Erythroblast (primary cell): ENCODE data around the gene POLRMT.

Source experiments
- DNase-seq, 2 experiments: peaks; one replicate each; lab custom pipeline; 2025; lab: John Stamatoyannopoulos, UW
- GATA1 ChIP-seq: IDR thresholded peaks from 2 replicates; pipeline ENCODE4 v1.6.1; 2011; ENCODE audit warnings: low read depth, mild to moderate bottlenecking, control low read depth, low read length, moderate library complexity
- POLR2A ChIP-seq: IDR thresholded peaks from 2 replicates; pipeline ENCODE4 v1.6.1; 2011; ENCODE audit warnings: mild to moderate bottlenecking, low read length

The POLRMT gene

GRCh38 chr19:647566-648284, 14.4 kb upstream of the POLRMT start:
- DNase-seq: no peak
- TF ChIP-seq POLR2A: no peak
- TF ChIP-seq GATA1: no peak

- DNase-seq: no peak
These were observed 13.6 kb upstream of the POLRMT start for GRCh38 chr19:646779-647565.

GRCh38 chr19:645912-646778, 12.8 kb upstream of the POLRMT start:
- TF ChIP-seq POLR2A (no peak), GATA1 (no peak)
- DNase-seq: no peak

More at GRCh38 chr19:646779-647565, 13.6 kb upstream of the POLRMT start:
- TF ChIP-seq GATA1 (no peak), POLR2A (no peak)

GRCh38 chr19:644789-645188, 11.5 kb upstream of the POLRMT start:
- no peak for TF ChIP-seq POLR2A
- no peak for TF ChIP-seq GATA1
- no peak for DNase-seq

GRCh38 chr19:644363-644762, 11.0 kb upstream of the POLRMT start:
- DNase-seq: no peak
- TF ChIP-seq POLR2A: no peak
- TF ChIP-seq GATA1: no peak

GRCh38 chr19:643736-644135, 10.4 kb upstream of the POLRMT start:
- TF ChIP-seq POLR2A (no peak), GATA1 (no peak)

GRCh38 chr19:642767-643727, 9.7 kb upstream of the POLRMT start:
- DNase-seq: no peak
- TF ChIP-seq POLR2A (no peak), GATA1 (no peak)

More at GRCh38 chr19:643736-644135, 10.4 kb upstream of the POLRMT start:
- DNase-seq: no peak

- TF ChIP-seq GATA1 (no peak), POLR2A (no peak)
- no peak for DNase-seq
These were observed 8.4 kb upstream of the POLRMT start for GRCh38 chr19:641702-642101.

- no peak for DNase-seq
- TF ChIP-seq POLR2A: no peak
These were observed 7.4 kb upstream of the POLRMT start for GRCh38 chr19:640606-641189.

- no peak for TF ChIP-seq GATA1
- no peak for TF ChIP-seq POLR2A
- DNase-seq: no peak
These were observed 6.8 kb upstream of the POLRMT start for GRCh38 chr19:640161-640558.

- DNase-seq: peak; percentile 93 to 97
- no peak for TF ChIP-seq GATA1
- TF ChIP-seq POLR2A: no peak
These were observed 6.2 kb upstream of the POLRMT start, which contains the start of gene FGF22 for GRCh38 chr19:639253-640160. FGF22 (plus strand) TSS chr19:639879; CDS start chr19:639926, 47 bp downstream.
